Measurements from ENCODE around the gene TAL1. TPM values are rescaled to one million over a fixed set of nuclear protein-coding genes. Genes with fewer than 3 reads are reported as not detected.

The TAL1 gene
- polyA plus RNA-seq, 1 of the 3 experiments (the other 2 are of a cell fraction): not detected

GRCh38 chr1:47249755-47250154 lies 17.7 kb upstream of the TAL1 start:
- Histone ChIP-seq H3K9me2 (no peaks in the 10 kb centered on the region), H3K4me2 (no peak overlapping the region), H3K79me2 (ENCODE audit: insufficient read depth) (no peaks in the 10 kb centered on the region), H2AFZ (ENCODE audit: low read depth) (no peak overlapping the region), H3K9me3 (no peaks in the 10 kb centered on the region), H3K4me1 (ENCODE audit: control insufficient read depth in 1 of 2, insufficient read depth in 2 of 2, low read depth in 1 of 2, low read length in 1 of 2) (no peaks in the 10 kb centered on the region), H4K20me1 (ENCODE audit: insufficient read depth) (no peaks in the 10 kb centered on the region), H3K27me3 (ENCODE audit: insufficient read depth) (no peaks in the 10 kb centered on the region), H3K36me3 (replicated peaks in 1 of 2; ENCODE audit: control insufficient read depth in 1 of 2, insufficient read depth in 2 of 2, low read length in 1 of 2) (peaks cover 8 to 19% of the 10 kb centered on the region in 2 experiments), H3K27ac (ENCODE audit: low read depth in 2 of 2, low read length in 1 of 2) (no peak overlapping the region), H3K4me3 (ENCODE audit: low read depth in 2 of 2, low read length in 1 of 2) (no peak overlapping the region), H3F3A (replicated peaks; ENCODE audit: insufficient read depth) (no peaks in the 10 kb centered on the region), H3K9ac (no peak overlapping the region)
- WGBS (ENCODE audit: low lambda C conversion rate): 91% methylated on average over 3 of the region's 3 CpGs
- TF ChIP-seq IRF3 (IDR thresholded peaks at IDR 0.05; ENCODE audit: low read depth, low read length) (no peak), GABPA (IDR thresholded peaks at IDR 0.05; ENCODE audit: low read depth) (no peak), MAX (IDR thresholded peaks at IDR 0.05; ENCODE audit: low read depth) (no peak), EP300 (IDR thresholded peaks at IDR 0.05; ENCODE audit: borderline replicate concordance in 1 of 2, low read depth in 1 of 2, low read length in 1 of 2) (no peak), NFIC (IDR thresholded peaks at IDR 0.05; ENCODE audit: borderline replicate concordance) (no peak), FOXM1 (IDR thresholded peaks at IDR 0.05; ENCODE audit: low read depth) (no peak), TAF1 (IDR thresholded peaks at IDR 0.05; ENCODE audit: borderline replicate concordance, low read depth, low read length) (no peak), NRF1 (IDR thresholded peaks at IDR 0.05; ENCODE audit: low read depth, low read length) (no peak), CHD2 (IDR thresholded peaks at IDR 0.05; ENCODE audit: low read length, partially characterized antibody) (no peak), MEF2A (IDR thresholded peaks at IDR 0.05; ENCODE audit: borderline replicate concordance, low read depth) (no peak), RFX5 (IDR thresholded peaks at IDR 0.05; ENCODE audit: low read length) (no peak), TEAD4 (IDR thresholded peaks at IDR 0.05; ENCODE audit: borderline replicate concordance, insufficient read depth) (no peak), SIN3A (IDR thresholded peaks at IDR 0.05; ENCODE audit: borderline replicate concordance, low read depth, low read length) (no peak), FOXJ3 (CRISPR knock-in tag; IDR thresholded peaks at IDR 0.05) (no peak), GATA2 (CRISPR knock-in tag; IDR thresholded peaks at IDR 0.05) (no peak), TCF12 (IDR thresholded peaks at IDR 0.05) (no peak), REST (IDR thresholded peaks at IDR 0.05; ENCODE audit: low read depth, low read length) (no peak), ELF1 (IDR thresholded peaks at IDR 0.05) (no peak)
- ChIA-PET CTCF (interaction anchor here (1.0 to 1.6 kb wide), 2 partner anchors 13 to 71 kb away, joined by 4 read pairs; no protein-coding TSS in a partner anchor), POLR2A (no interaction called here)
- no peak for DNase-seq

All from SK-N-SH (cell line).